ENCODE measurements around the gene TM4SF18. TPM values are rescaled to one million over a fixed set of nuclear protein-coding genes. Genes with fewer than 3 reads are reported as not detected.

Gene TM4SF18
- total and polyA plus RNA-seq, 2 experiments from 2014 or later = 1.6 to 2.0 TPM

DNA sequence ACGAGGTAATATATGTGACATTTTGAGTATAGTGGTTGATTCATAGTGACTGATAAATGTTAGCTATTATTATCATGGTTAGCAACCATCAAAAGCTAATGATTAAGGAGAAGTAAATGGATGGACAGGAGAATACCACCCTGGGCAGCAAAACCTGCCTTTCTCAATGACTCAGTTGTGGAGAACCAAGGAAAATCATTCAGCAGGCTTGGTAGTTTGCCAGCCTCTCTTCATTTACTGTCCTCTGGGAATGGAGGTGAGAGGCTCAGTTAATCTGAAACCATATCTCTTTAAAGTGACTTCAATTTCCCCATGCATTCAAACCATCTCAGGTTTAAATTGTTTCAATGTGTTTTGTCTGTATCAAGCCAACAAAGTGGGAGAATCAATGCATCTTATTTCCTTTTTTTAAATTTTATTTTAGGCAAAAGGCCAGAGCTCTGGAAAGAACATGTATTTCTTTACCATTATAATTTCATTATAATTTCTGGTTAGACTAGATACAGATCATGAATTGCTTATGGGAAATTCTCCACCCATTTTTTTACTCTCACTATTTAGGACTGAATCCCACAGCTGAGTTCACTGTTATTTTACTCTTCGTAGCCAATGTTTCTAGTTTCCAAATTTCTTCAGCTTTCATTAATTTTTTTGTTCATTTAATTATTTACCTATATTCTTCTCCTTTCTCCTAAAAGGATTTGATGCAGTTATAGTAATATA, 2.7 kb downstream of the TM4SF18 start:
- no peak for TF ChIP-seq CREB1 (CRISPR knock-in tag; IDR thresholded peaks at IDR 0.05; ENCODE audit: low read depth)
- TF ChIP-seq, protein P1, sequence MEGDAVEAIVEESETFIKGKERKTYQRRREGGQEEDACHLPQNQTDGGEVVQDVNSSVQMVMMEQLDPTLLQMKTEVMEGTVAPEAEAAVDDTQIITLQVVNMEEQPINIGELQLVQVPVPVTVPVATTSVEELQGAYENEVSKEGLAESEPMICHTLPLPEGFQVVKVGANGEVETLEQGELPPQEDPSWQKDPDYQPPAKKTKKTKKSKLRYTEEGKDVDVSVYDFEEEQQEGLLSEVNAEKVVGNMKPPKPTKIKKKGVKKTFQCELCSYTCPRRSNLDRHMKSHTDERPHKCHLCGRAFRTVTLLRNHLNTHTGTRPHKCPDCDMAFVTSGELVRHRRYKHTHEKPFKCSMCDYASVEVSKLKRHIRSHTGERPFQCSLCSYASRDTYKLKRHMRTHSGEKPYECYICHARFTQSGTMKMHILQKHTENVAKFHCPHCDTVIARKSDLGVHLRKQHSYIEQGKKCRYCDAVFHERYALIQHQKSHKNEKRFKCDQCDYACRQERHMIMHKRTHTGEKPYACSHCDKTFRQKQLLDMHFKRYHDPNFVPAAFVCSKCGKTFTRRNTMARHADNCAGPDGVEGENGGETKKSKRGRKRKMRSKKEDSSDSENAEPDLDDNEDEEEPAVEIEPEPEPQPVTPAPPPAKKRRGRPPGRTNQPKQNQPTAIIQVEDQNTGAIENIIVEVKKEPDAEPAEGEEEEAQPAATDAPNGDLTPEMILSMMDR (conservative IDR thresholded peaks at IDR 0.05; ENCODE audit: low read depth in 2 of 2) = no peak
- TF ChIP-seq EZH2phosphoT487 (IDR thresholded peaks at IDR 0.05; ENCODE audit: unreplicated experiment) = no peak
- no peak for TF ChIP-seq ZNF331 (CRISPR knock-in tag; IDR thresholded peaks at IDR 0.05; ENCODE audit: low read depth)
- no peak for TF ChIP-seq POLR2AphosphoS5 (IDR thresholded peaks at IDR 0.05; ENCODE audit: low read depth)
- TF ChIP-seq, protein P2, sequence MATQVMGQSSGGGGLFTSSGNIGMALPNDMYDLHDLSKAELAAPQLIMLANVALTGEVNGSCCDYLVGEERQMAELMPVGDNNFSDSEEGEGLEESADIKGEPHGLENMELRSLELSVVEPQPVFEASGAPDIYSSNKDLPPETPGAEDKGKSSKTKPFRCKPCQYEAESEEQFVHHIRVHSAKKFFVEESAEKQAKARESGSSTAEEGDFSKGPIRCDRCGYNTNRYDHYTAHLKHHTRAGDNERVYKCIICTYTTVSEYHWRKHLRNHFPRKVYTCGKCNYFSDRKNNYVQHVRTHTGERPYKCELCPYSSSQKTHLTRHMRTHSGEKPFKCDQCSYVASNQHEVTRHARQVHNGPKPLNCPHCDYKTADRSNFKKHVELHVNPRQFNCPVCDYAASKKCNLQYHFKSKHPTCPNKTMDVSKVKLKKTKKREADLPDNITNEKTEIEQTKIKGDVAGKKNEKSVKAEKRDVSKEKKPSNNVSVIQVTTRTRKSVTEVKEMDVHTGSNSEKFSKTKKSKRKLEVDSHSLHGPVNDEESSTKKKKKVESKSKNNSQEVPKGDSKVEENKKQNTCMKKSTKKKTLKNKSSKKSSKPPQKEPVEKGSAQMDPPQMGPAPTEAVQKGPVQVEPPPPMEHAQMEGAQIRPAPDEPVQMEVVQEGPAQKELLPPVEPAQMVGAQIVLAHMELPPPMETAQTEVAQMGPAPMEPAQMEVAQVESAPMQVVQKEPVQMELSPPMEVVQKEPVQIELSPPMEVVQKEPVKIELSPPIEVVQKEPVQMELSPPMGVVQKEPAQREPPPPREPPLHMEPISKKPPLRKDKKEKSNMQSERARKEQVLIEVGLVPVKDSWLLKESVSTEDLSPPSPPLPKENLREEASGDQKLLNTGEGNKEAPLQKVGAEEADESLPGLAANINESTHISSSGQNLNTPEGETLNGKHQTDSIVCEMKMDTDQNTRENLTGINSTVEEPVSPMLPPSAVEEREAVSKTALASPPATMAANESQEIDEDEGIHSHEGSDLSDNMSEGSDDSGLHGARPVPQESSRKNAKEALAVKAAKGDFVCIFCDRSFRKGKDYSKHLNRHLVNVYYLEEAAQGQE (IDR thresholded peaks at IDR 0.05; ENCODE audit: unreplicated experiment) = no peak
- TF ChIP-seq ZNF114 (CRISPR knock-in tag; IDR thresholded peaks at IDR 0.05) = no peak
- no peak for TF ChIP-seq NANOG (IDR thresholded peaks at IDR 0.05; ENCODE audit: borderline replicate concordance)
- no peak for TF ChIP-seq EZH2 (IDR thresholded peaks at IDR 0.05; ENCODE audit: low read depth, unreplicated experiment)
- TF ChIP-seq, protein P3, sequence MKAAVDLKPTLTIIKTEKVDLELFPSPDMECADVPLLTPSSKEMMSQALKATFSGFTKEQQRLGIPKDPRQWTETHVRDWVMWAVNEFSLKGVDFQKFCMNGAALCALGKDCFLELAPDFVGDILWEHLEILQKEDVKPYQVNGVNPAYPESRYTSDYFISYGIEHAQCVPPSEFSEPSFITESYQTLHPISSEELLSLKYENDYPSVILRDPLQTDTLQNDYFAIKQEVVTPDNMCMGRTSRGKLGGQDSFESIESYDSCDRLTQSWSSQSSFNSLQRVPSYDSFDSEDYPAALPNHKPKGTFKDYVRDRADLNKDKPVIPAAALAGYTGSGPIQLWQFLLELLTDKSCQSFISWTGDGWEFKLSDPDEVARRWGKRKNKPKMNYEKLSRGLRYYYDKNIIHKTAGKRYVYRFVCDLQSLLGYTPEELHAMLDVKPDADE (IDR thresholded peaks at IDR 0.05) = no peak
- TF ChIP-seq STAT1 (IDR thresholded peaks at IDR 0.05; ENCODE audit: unreplicated experiment) = no peak
- TF ChIP-seq, protein P4, sequence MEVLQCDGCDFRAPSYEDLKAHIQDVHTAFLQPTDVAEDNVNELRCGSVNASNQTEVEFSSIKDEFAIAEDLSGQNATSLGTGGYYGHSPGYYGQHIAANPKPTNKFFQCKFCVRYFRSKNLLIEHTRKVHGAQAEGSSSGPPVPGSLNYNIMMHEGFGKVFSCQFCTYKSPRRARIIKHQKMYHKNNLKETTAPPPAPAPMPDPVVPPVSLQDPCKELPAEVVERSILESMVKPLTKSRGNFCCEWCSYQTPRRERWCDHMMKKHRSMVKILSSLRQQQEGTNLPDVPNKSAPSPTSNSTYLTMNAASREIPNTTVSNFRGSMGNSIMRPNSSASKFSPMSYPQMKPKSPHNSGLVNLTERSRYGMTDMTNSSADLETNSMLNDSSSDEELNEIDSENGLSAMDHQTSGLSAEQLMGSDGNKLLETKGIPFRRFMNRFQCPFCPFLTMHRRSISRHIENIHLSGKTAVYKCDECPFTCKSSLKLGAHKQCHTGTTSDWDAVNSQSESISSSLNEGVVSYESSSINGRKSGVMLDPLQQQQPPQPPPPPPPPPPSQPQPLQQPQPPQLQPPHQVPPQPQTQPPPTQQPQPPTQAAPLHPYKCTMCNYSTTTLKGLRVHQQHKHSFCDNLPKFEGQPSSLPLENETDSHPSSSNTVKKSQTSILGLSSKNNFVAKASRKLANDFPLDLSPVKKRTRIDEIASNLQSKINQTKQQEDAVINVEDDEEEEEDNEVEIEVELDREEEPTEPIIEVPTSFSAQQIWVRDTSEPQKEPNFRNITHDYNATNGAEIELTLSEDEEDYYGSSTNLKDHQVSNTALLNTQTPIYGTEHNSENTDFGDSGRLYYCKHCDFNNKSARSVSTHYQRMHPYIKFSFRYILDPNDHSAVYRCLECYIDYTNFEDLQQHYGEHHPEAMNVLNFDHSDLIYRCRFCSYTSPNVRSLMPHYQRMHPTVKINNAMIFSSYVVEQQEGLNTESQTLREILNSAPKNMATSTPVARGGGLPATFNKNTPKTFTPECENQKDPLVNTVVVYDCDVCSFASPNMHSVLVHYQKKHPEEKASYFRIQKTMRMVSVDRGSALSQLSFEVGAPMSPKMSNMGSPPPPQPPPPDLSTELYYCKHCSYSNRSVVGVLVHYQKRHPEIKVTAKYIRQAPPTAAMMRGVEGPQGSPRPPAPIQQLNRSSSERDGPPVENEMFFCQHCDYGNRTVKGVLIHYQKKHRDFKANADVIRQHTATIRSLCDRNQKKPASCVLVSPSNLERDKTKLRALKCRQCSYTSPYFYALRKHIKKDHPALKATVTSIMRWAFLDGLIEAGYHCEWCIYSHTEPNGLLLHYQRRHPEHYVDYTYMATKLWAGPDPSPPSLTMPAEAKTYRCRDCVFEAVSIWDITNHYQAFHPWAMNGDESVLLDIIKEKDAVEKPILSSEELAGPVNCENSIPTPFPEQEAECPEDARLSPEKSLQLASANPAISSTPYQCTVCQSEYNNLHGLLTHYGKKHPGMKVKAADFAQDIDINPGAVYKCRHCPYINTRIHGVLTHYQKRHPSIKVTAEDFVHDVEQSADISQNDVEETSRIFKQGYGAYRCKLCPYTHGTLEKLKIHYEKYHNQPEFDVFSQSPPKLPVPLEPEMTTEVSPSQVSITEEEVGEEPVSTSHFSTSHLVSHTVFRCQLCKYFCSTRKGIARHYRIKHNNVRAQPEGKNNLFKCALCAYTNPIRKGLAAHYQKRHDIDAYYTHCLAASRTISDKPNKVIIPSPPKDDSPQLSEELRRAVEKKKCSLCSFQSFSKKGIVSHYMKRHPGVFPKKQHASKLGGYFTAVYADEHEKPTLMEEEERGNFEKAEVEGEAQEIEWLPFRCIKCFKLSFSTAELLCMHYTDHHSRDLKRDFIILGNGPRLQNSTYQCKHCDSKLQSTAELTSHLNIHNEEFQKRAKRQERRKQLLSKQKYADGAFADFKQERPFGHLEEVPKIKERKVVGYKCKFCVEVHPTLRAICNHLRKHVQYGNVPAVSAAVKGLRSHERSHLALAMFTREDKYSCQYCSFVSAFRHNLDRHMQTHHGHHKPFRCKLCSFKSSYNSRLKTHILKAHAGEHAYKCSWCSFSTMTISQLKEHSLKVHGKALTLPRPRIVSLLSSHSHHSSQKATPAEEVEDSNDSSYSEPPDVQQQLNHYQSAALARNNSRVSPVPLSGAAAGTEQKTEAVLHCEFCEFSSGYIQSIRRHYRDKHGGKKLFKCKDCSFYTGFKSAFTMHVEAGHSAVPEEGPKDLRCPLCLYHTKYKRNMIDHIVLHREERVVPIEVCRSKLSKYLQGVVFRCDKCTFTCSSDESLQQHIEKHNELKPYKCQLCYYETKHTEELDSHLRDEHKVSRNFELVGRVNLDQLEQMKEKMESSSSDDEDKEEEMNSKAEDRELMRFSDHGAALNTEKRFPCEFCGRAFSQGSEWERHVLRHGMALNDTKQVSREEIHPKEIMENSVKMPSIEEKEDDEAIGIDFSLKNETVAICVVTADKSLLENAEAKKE (CRISPR knock-in tag; IDR thresholded peaks at IDR 0.05) = no peak
- no peak for TF ChIP-seq JUNB (IDR thresholded peaks at IDR 0.05; ENCODE audit: unreplicated experiment)
- Mint-ChIP-seq H3K36me3 (ENCODE audit: low read depth) (no peaks in the 10 kb centered on the region), H3K27me3 (ENCODE audit: insufficient read depth, low read depth, poor library complexity) (no peaks in the 10 kb centered on the region), H3K9me3 (no peaks in the 10 kb centered on the region), H3K4me1 (peaks cover 16% of the 10 kb centered on the region), H3K4me3 (no peak overlapping the region), H3K27ac (no peak overlapping the region)
- ATAC-seq = no peak
- Histone ChIP-seq H3K4me3 (no peak overlapping the region), H3K36me3 (ENCODE audit: insufficient read depth) (no peaks in the 10 kb centered on the region), H3K4me1 (ENCODE audit: insufficient read depth) (peaks cover 18% of the 10 kb centered on the region), H3K4me2 (no peak overlapping the region), H3F3A (replicated peaks; ENCODE audit: low read depth) (no peaks in the 10 kb centered on the region), H2AFZ (no peak overlapping the region; the same call in 1 of the 2 replicates), H3K27ac (ENCODE audit: low read depth) (no peak overlapping the region), H3K79me2 (replicated peaks; ENCODE audit: insufficient read depth) (no peaks in the 10 kb centered on the region), H3K27me3 (ENCODE audit: insufficient read depth) (no peaks in the 10 kb centered on the region), H3K9me2 (ENCODE audit: insufficient read depth) (0 out of 2 replicates have a peak, but pooled peaks cover 3% of the 10 kb centered on the region), H4K20me1 (replicated peaks; ENCODE audit: insufficient read depth) (no peaks in the 10 kb centered on the region)
- no peak for DNase-seq (ENCODE audit: low spot score)
